GM12892 (cell line): ENCODE measurements around the gene PALM2AKAP2.

Source experiments
- POLR2A ChIP-seq: IDR thresholded peaks from 2 replicates; pipeline ENCODE4 v1.6.1; 2011; ENCODE audit warnings: low read depth, low read length, control low read depth
- POLR2AphosphoS5 ChIP-seq: IDR thresholded peaks from 2 replicates; pipeline ENCODE4 v1.6.1; 2011; ENCODE audit warnings: low read depth, low read length, control low read depth

DNA sequence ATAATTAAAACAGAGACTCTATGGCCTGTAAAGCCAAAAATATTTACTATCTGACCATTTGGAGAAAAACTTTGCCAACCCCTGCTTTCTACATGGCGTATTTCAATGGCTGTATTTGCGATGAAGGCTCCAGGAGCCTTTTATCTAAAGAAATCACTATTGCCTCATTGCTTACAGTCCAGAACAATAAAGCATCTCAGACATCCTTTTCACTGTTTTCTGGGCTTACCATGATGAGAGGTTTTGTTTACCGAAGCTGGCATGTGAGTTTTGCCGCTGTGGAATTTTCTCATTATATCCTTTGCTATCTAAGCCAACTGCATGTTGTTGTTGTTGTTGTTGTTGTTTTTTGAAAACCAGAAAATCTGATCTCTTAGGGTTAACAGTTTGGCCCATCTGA lies 13.9 kb downstream of the PALM2AKAP2 start:
- no peak for TF ChIP-seq POLR2A
- no peak for TF ChIP-seq POLR2AphosphoS5
